ENCODE measurements around the gene HYAL2. TPM values are rescaled to one million over a fixed set of nuclear protein-coding genes. Genes with fewer than 3 reads are reported as not detected.
A peak's percentile ranks its signal among the peaks of the same experiment; 100 is the strongest.

HYAL2 gene
- total and polyA plus RNA-seq, 2 donors from 2014 or later = 93.2 to 142 TPM

DNA sequence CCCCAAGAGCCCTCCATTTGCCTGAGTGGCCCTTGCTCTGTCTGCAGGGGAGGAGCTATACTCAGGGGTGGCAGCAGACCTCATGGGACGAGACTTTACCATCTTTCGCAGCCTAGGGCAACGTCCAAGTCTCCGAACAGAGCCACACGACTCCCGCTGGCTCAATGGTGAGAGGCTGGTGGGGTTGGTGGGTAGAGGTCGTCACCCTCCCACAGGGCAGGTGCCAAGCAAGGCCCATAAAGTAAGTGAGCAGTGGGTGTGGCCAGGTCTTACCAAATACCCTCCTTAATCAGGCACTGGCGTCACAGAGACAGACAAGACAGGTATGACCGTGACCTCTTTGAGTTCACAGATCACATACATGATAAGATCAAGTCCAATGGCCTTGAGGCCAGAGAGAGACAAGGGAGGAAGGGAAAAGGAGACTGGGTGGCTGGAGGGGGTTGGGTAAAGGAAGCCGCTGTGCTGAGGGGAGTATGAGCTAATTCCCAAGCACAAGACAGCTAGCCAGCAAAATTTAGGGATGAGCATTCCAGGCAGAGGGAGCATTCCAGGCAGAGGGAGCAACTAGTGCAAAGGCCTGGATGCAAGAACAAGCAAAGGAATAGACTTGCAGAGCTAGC, 51.1 kb downstream of the HYAL2 start:
- no peaks in the 10 kb centered on the region for H3K36me3 ChIP-seq (ENCODE audit: control insufficient read depth in 2 of 3, insufficient read depth in 3 of 3, low read length in 3 of 3)
- DNase-seq = no peak
- FAIRE-seq = no peak
- H3K27me3 ChIP-seq (ENCODE audit: control insufficient read depth, insufficient read depth, low read length) = peaks cover 8% of the 10 kb centered on the region
- peaks cover 0 to 44% (median 28%) of the 10 kb centered on the region in 3 donors for H3K4me1 ChIP-seq (ENCODE audit: control insufficient read depth in 2 of 3, insufficient read depth in 2 of 3, low read depth in 1 of 3, low read length in 3 of 3)
- H3K9me3 ChIP-seq (ENCODE audit: control insufficient read depth in 2 of 3, insufficient read depth in 1 of 3, low read length in 3 of 3) = no peaks in the 10 kb centered on the region
- peak overlapping the region in 1 of 3 donors; percentile 95 for H3K9ac ChIP-seq (ENCODE audit: low read length in 3 of 3)
- TF ChIP-seq, protein P1, sequence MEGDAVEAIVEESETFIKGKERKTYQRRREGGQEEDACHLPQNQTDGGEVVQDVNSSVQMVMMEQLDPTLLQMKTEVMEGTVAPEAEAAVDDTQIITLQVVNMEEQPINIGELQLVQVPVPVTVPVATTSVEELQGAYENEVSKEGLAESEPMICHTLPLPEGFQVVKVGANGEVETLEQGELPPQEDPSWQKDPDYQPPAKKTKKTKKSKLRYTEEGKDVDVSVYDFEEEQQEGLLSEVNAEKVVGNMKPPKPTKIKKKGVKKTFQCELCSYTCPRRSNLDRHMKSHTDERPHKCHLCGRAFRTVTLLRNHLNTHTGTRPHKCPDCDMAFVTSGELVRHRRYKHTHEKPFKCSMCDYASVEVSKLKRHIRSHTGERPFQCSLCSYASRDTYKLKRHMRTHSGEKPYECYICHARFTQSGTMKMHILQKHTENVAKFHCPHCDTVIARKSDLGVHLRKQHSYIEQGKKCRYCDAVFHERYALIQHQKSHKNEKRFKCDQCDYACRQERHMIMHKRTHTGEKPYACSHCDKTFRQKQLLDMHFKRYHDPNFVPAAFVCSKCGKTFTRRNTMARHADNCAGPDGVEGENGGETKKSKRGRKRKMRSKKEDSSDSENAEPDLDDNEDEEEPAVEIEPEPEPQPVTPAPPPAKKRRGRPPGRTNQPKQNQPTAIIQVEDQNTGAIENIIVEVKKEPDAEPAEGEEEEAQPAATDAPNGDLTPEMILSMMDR (IDR thresholded peaks at IDR 0.05; ENCODE audit: borderline replicate concordance, extremely low read depth, insufficient read depth) = no peak
- peak overlapping the region; percentile 91 to 94 for H3K27ac ChIP-seq (ENCODE audit: low read depth in 2 of 2, low read length in 2 of 2)
- intact Hi-C loops (cut with DNase I) = loop anchor here (5.0 kb wide), 1 partner anchor 44 kb away; no protein-coding TSS in a partner anchor
- peak overlapping the region in 1 of 3 donors; percentile 84 for H3K4me3 ChIP-seq (ENCODE audit: low read length in 3 of 3)

DNA sequence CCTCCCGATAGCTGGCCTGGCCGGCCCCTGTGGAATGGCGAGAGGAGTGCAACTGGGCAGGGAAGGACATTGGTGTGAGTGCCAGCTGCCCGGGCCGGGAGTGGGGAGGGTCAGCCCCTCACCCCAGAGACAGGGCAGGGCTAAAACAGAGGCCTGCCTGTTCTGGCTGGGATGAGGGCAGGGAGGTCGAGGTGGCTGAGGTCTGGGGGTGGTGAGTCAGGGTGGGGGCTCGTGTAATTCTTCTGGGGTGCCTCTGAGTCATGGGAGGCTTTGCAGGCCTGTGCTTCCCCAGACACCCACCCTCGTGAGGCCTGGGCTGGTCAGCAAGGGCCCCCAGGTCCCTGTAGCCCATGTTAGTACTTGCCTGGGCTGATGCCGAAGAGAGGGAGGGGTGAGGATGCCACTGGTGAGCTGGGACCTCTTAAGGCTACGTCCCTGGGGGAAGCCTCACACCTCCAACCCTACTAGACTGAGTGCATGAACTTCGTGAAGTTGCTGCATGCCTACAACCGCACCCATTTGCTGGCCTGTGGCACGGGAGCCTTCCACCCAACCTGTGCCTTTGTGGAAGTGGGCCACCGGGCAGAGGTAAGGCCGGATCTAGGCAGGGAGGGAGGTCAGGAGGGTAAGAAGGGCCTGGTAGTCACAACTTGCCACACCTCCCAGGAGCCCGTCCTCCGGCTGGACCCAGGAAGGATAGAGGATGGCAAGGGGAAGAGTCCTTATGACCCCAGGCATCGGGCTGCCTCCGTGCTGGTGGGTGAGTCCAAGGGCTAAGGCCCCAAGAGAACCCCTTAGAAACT, 51.9 kb downstream of the HYAL2 start:
- Histone ChIP-seq H3K9me3 (ENCODE audit: control insufficient read depth in 2 of 3, insufficient read depth in 1 of 3, low read length in 3 of 3) (no peaks in the 10 kb centered on the region), H3K4me3 (ENCODE audit: low read length in 3 of 3) (peak overlapping the region in 2 of 3 donors; percentile 73 to 84), H3K9ac (ENCODE audit: low read length in 3 of 3) (peak overlapping the region in 1 of 3 donors; percentile 95), H3K27me3 (ENCODE audit: control insufficient read depth, insufficient read depth, low read length) (peaks cover 8% of the 10 kb centered on the region), H3K27ac (ENCODE audit: low read depth in 2 of 2, low read length in 2 of 2) (peak overlapping the region; percentile 91 to 94), H3K4me1 (ENCODE audit: control insufficient read depth in 2 of 3, insufficient read depth in 2 of 3, low read depth in 1 of 3, low read length in 3 of 3) (peaks cover 0 to 51% (median 36%) of the 10 kb centered on the region in 3 donors), H3K36me3 (ENCODE audit: control insufficient read depth in 2 of 3, insufficient read depth in 3 of 3, low read length in 3 of 3) (no peaks in the 10 kb centered on the region)
- FAIRE-seq = no peak
- intact Hi-C loops (cut with DNase I) = loop anchor here (5.0 kb wide), 1 partner anchor 43 kb away; no protein-coding TSS in a partner anchor
- no peak for DNase-seq
- TF ChIP-seq, protein P1 (IDR thresholded peaks at IDR 0.05; ENCODE audit: borderline replicate concordance, extremely low read depth, insufficient read depth) = no peak

- no peak for FAIRE-seq
Observed at GRCh38 chr3:50269977-50270413, 52.5 kb downstream of the HYAL2 start.

More at GRCh38 chr3:50269977-50270413, 52.5 kb downstream of the HYAL2 start:
- TF ChIP-seq, protein P1 (IDR thresholded peaks at IDR 0.05; ENCODE audit: borderline replicate concordance, extremely low read depth, insufficient read depth) = no peak
- intact Hi-C loops (cut with DNase I) = loop anchor here (5.0 kb wide), 1 partner anchor 43 kb away; no protein-coding TSS in a partner anchor
- Histone ChIP-seq H3K9ac (ENCODE audit: low read length in 3 of 3) (peak overlapping the region in 1 of 3 donors; percentile 95), H3K36me3 (ENCODE audit: control insufficient read depth in 2 of 3, insufficient read depth in 3 of 3, low read length in 3 of 3) (no peaks in the 10 kb centered on the region), H3K27me3 (ENCODE audit: control insufficient read depth, insufficient read depth, low read length) (peaks cover 6% of the 10 kb centered on the region), H3K27ac (ENCODE audit: low read depth in 2 of 2, low read length in 2 of 2) (peak overlapping the region; percentile 91 to 94), H3K4me1 (ENCODE audit: control insufficient read depth in 2 of 3, insufficient read depth in 2 of 3, low read depth in 1 of 3, low read length in 3 of 3) (peaks cover 0 to 58% (median 42%) of the 10 kb centered on the region in 3 donors), H3K9me3 (ENCODE audit: control insufficient read depth in 2 of 3, insufficient read depth in 1 of 3, low read length in 3 of 3) (no peaks in the 10 kb centered on the region), H3K4me3 (ENCODE audit: low read length in 3 of 3) (peak overlapping the region in 2 of 3 donors; percentile 73 to 84)
- peak in 1 of 5 donors; percentile 13 for DNase-seq
